Testis (tissue), 5 donors: ENCODE data around the gene OR2W1. TPM values are rescaled to one million over a fixed set of nuclear protein-coding genes. Genes with fewer than 3 reads are reported as not detected.

ENCODE experiments used
- DNase-seq: peaks from one replicate; pipeline ENCODE4 v3.0.0-alpha.2; 2019
- H3K27ac ChIP-seq, 2 donors: fragments of 200-600 bp; sonication (generic); one replicate each; pipeline ENCODE4 v1.5.1; 2019
- H3K27me3 ChIP-seq: fragments of 200-600 bp; sonication (generic); one replicate; pipeline ENCODE4 v1.5.1; 2019
- H3K36me3 ChIP-seq: fragments of 200-600 bp; sonication (generic); one replicate; pipeline ENCODE4 v1.5.1; 2017; ENCODE audit warnings: low read depth; ENCODE audit errors: missing control alignments
- H3K4me1 ChIP-seq: fragments of 200-600 bp; sonication (generic); one replicate; pipeline ENCODE4 v1.5.1; 2019
- H3K4me3 ChIP-seq, 2 donors: fragments of 200-600 bp; sonication (generic); one replicate each; pipeline ENCODE4 v1.5.1; 2017 to 2019
- H3K9me3 ChIP-seq: fragments of 200-600 bp; sonication (generic); one replicate; pipeline ENCODE4 v1.5.1; 2017
- CTCF ChIP-seq, 3 experiments: fragments of 450-650 bp in 2 of 3; fragments of 200-600 bp in 1 of 3; sonication (generic) in 1 of 3; IDR thresholded peaks; one replicate each; pipeline ENCODE4 v1.5.1; 2016 to 2019; ENCODE audit warnings: antibody characterized with exemption in 3 of 3, mild to moderate bottlenecking in 2 of 3, moderate library complexity in 1 of 3
- POLR2A ChIP-seq: fragments of 450-650 bp; IDR thresholded peaks from one replicate; pipeline ENCODE4 v1.6.1; 2017; ENCODE audit warnings: antibody characterized with exemption, mild to moderate bottlenecking, moderate library complexity
- WGBS, 2 donors: methylation state at CpG; one replicate each; pipeline ENCODE4 v1.1.5; 2018; 5-methylcytosine and 5-hydroxymethylcytosine counted together
- intact Hi-C: fragments of 100-400 bp; cut with DNase I; formaldehyde crosslinking; loops from one replicate; pipeline ENCODE4 v1.15.1; 2023; ENCODE audit warnings: low total_unique reads
- long read RNA-seq, 2 donors: transcript quantifications; one replicate each; lab custom pipeline, GENCODE V29; 2026
- polyA plus RNA-seq: library from polyadenylated mRNA; stranded (reverse); fragments of 350-450 nt; fragmentation: Illumina TruSeq; extraction: RNeasy Lipid Tissue Mini Kit (QIAGEN cat#74804); gene quantifications from one replicate; pipeline ENCODE4 v1.2.3, GENCODE V29; 2014; ENCODE audit warnings: low read depth, low replicate concordance; ENCODE audit not compliant: insufficient read depth
- total RNA-seq, 2 donors: library from RNA; depleted of rRNA; stranded (reverse); fragments of >200 nt; gene quantifications; one replicate each; pipeline ENCODE4 v1.2.3, GENCODE V29; 2016

OR2W1 gene
- not detected for total RNA-seq
- not detected for polyA plus RNA-seq
- long read RNA-seq, donor 1, result 0 reads
- long read RNA-seq, donor 2, result 0 reads

GRCh38 chr6:29045075-29045474 is at the start of gene OR2W1:
OR2W1 (minus strand) TSS chr6:29045175; CDS start chr6:29045175, 0 bp downstream.
- DNase-seq, result no peak
- TF ChIP-seq CTCF (IDR thresholded peaks at IDR 0.05) (no peak), POLR2A (no peak)
- Histone ChIP-seq H3K9me3 (no peaks in the 10 kb centered on the region), H3K4me3 (no peak within 1 kb of the TSS), H3K4me1 (no peaks in the 10 kb centered on the region), H3K27me3 (no peaks in the 10 kb centered on the region), H3K27ac (no peak within 1 kb of the TSS), H3K36me3 (no peaks in the 10 kb centered on the region)
- WGBS, 2 donors, result 88% methylated on average over 1 of the region's 1 CpG
- intact Hi-C loops, result no loop called here

- H3K36me3 ChIP-seq, result no peaks in the 10 kb centered on the region
- intact Hi-C loops, result no loop called here
- 83 to 87% methylated on average over 3 of the region's 3 CpGs for WGBS, 2 donors
- no peak overlapping the region for H3K27ac ChIP-seq
- DNase-seq, result no peak
- no peaks in the 10 kb centered on the region for H3K4me1 ChIP-seq
- no peaks in the 10 kb centered on the region for H3K9me3 ChIP-seq
- H3K4me3 ChIP-seq, result no peak overlapping the region
- no peaks in the 10 kb centered on the region for H3K27me3 ChIP-seq
- no peak for TF ChIP-seq CTCF (IDR thresholded peaks at IDR 0.05)
- no peak for TF ChIP-seq POLR2A
Measured at GRCh38 chr6:29092957-29093356, 48.0 kb upstream of the OR2W1 start.

- intact Hi-C loops, result no loop called here
- Histone ChIP-seq H3K4me1 (no peaks in the 10 kb centered on the region), H3K36me3 (no peaks in the 10 kb centered on the region), H3K4me3 (no peak within 1 kb of the TSS), H3K9me3 (no peaks in the 10 kb centered on the region), H3K27ac (no peak within 1 kb of the TSS), H3K27me3 (no peaks in the 10 kb centered on the region)
- WGBS, 2 donors, result 84 to 90% methylated on average over 1 of the region's 1 CpG
- DNase-seq, result no peak
- TF ChIP-seq CTCF (IDR thresholded peaks at IDR 0.05) (no peak), POLR2A (no peak)
Measured at GRCh38 chr6:29087213-29087612, 42.2 kb upstream of the OR2W1 start, which contains the start of gene OR2B3. OR2B3 (minus strand) TSS chr6:29087313; CDS start chr6:29087248, 65 bp downstream.

- DNase-seq, result no peak
- intact Hi-C loops, result no loop called here
- Histone ChIP-seq H3K4me1 (no peaks in the 10 kb centered on the region), H3K36me3 (no peaks in the 10 kb centered on the region), H3K4me3 (no peak overlapping the region), H3K9me3 (no peaks in the 10 kb centered on the region), H3K27ac (no peak overlapping the region), H3K27me3 (no peaks in the 10 kb centered on the region)
- TF ChIP-seq CTCF (IDR thresholded peaks at IDR 0.05) (no peak), POLR2A (no peak)
- 78 to 86% methylated on average over 10 to 15 of the region's 15 CpGs for WGBS, 2 donors
Measured at GRCh38 chr6:29082457-29082856, 37.5 kb upstream of the OR2W1 start.

GRCh38 chr6:29081312-29081711 is 36.3 kb upstream of the OR2W1 start:
- TF ChIP-seq CTCF (IDR thresholded peaks at IDR 0.05) (no peak), POLR2A (no peak)
- Histone ChIP-seq H3K27me3 (no peaks in the 10 kb centered on the region), H3K4me1 (no peaks in the 10 kb centered on the region), H3K9me3 (no peaks in the 10 kb centered on the region), H3K36me3 (no peaks in the 10 kb centered on the region), H3K27ac (no peak overlapping the region), H3K4me3 (no peak overlapping the region)
- no peak for DNase-seq
- intact Hi-C loops, result no loop called here
